Keratinocyte (primary cell): Measurements from ENCODE around the gene DCAF11. TPM values are rescaled to one million over a fixed set of nuclear protein-coding genes. Genes with fewer than 3 reads are reported as not detected.

Experiments
- DNase-seq: peaks from one replicate; pipeline ENCODE4 v3.0.0-alpha.2; 2011; ENCODE audit warnings: low read depth, missing footprints, low spot score
- FAIRE-seq: peaks from 2 replicates; lab custom pipeline; 2011; peaks lifted over from hg19 to GRCh38; lab: Jason Lieb, UNC
- H2AFZ ChIP-seq: 2 replicates; pipeline ENCODE4 v1.6.0; 2012; ENCODE audit warnings: low read length, control low read depth, inconsistent platforms; ENCODE audit not compliant: control insufficient read depth
- H3K27ac ChIP-seq: 2 replicates; pipeline ENCODE4 v1.5.1; 2011; ENCODE audit warnings: low read length; ENCODE audit not compliant: control insufficient read depth, insufficient read depth
- H3K27me3 ChIP-seq: 3 replicates; pipeline ENCODE4 v1.6.0; 2011; ENCODE audit warnings: low read length; ENCODE audit not compliant: control insufficient read depth, insufficient read depth; ENCODE audit errors: extremely low read depth
- H3K36me3 ChIP-seq, 2 experiments: 2 replicates in 1 of 2; 3 replicates in 1 of 2; pipeline ENCODE4 v1.5.1; 2011; ENCODE audit warnings: low read length in 2 of 2, mild to moderate bottlenecking in 1 of 2; ENCODE audit not compliant: control insufficient read depth in 2 of 2, insufficient read depth in 2 of 2; ENCODE audit errors: extremely low read depth in 1 of 2
- H3K4me1 ChIP-seq: 3 replicates; pipeline ENCODE4 v1.5.1; 2011; ENCODE audit warnings: low read length; ENCODE audit not compliant: control insufficient read depth, insufficient read depth; ENCODE audit errors: extremely low read depth
- H3K4me2 ChIP-seq: 3 replicates; pipeline ENCODE4 v1.6.0; 2011; ENCODE audit warnings: low read depth, low read length; ENCODE audit not compliant: control insufficient read depth, insufficient read depth; ENCODE audit errors: extremely low read depth
- H3K4me3 ChIP-seq, 3 experiments: fragments of 200-600 bp in 1 of 3; sonication (generic) in 1 of 3; 2 replicates in 2 of 3; 3 replicates in 1 of 3; pipeline ENCODE4 v1.5.1; 2011 to 2016; ENCODE audit warnings: low read length in 3 of 3, mild to moderate bottlenecking in 3 of 3, control low read depth in 2 of 3, inconsistent platforms in 1 of 3, low read depth in 1 of 3, mixed read lengths in 1 of 3, mixed run types in 1 of 3, moderate library complexity in 1 of 3; ENCODE audit not compliant: control insufficient read depth in 2 of 3, insufficient read depth in 2 of 3; ENCODE audit errors: extremely low read depth in 1 of 3
- H3K79me2 ChIP-seq: 2 replicates; pipeline ENCODE4 v1.6.0; 2012; ENCODE audit warnings: low read length; ENCODE audit not compliant: control insufficient read depth, insufficient read depth
- H3K9ac ChIP-seq: 3 replicates; pipeline ENCODE4 v1.6.0; 2011; ENCODE audit warnings: low read length; ENCODE audit not compliant: control insufficient read depth, insufficient read depth; ENCODE audit errors: extremely low read depth
- H3K9me1 ChIP-seq: 3 replicates; pipeline ENCODE4 v1.6.0; 2011; ENCODE audit warnings: low read length; ENCODE audit not compliant: control insufficient read depth, insufficient read depth; ENCODE audit errors: extremely low read depth
- H3K9me3 ChIP-seq: 2 replicates; pipeline ENCODE4 v1.5.1; 2012; ENCODE audit warnings: low read depth, low read length; ENCODE audit not compliant: control insufficient read depth
- H4K20me1 ChIP-seq: 3 replicates; pipeline ENCODE4 v1.6.0; 2011; ENCODE audit warnings: low read length; ENCODE audit not compliant: control insufficient read depth, insufficient read depth; ENCODE audit errors: extremely low read depth
- EZH2 ChIP-seq: IDR thresholded peaks from one replicate; pipeline ENCODE4 v1.6.1; 2012; ENCODE audit warnings: inconsistent platforms, mild to moderate bottlenecking, low read length, moderate library complexity
- dilution Hi-C: fragments of 300-500 bp; cut with MboI; formaldehyde crosslinking; loops from one replicate; pipeline ENCODE4 v1.7.0; 2020; ENCODE audit warnings: low sequenced_read_pairs; ENCODE audit not compliant: extremely low pct_ligation_motif_present
- polyA plus RNA-seq, 5 experiments: library from polyadenylated mRNA; depleted of rRNA in 3 of 5; stranded (reverse) in 3 of 5; stranded (forward) in 1 of 5; unstranded in 1 of 5; fragments of >200 nt; gene quantifications; 1 replicate in 1 of 5; 2 replicates in 3 of 5; 3 replicates in 1 of 5; pipeline versions ENCODE4 v1.2.1 to v1.2.3, GENCODE V29; 2011 to 2012; ENCODE audit warnings: missing spikeins in 2 of 5, low read depth in 1 of 5, low replicate concordance in 1 of 5
- TF ChIP-seq, protein P1 (sequence below), 3 experiments: IDR thresholded peaks in 1 of 3; conservative IDR thresholded peaks in 1 of 3; optimal IDR thresholded peaks in 1 of 3; 2 replicates in 2 of 3; 3 replicates in 1 of 3; pipeline versions ENCODE3 to v1.5.1; 2011; ENCODE audit warnings: low read length in 3 of 3, mild to moderate bottlenecking in 3 of 3, moderate library complexity in 2 of 3, control low read depth in 1 of 3, inconsistent platforms in 1 of 3; ENCODE audit not compliant: insufficient read depth in 2 of 3; ENCODE audit errors: extremely low read depth in 1 of 3

DCAF11 gene
- polyA plus RNA-seq, 1 donor (not counting 4 experiments of a cell fraction or from before 2014, with no cell fraction given), result 25.9 TPM

DNA sequence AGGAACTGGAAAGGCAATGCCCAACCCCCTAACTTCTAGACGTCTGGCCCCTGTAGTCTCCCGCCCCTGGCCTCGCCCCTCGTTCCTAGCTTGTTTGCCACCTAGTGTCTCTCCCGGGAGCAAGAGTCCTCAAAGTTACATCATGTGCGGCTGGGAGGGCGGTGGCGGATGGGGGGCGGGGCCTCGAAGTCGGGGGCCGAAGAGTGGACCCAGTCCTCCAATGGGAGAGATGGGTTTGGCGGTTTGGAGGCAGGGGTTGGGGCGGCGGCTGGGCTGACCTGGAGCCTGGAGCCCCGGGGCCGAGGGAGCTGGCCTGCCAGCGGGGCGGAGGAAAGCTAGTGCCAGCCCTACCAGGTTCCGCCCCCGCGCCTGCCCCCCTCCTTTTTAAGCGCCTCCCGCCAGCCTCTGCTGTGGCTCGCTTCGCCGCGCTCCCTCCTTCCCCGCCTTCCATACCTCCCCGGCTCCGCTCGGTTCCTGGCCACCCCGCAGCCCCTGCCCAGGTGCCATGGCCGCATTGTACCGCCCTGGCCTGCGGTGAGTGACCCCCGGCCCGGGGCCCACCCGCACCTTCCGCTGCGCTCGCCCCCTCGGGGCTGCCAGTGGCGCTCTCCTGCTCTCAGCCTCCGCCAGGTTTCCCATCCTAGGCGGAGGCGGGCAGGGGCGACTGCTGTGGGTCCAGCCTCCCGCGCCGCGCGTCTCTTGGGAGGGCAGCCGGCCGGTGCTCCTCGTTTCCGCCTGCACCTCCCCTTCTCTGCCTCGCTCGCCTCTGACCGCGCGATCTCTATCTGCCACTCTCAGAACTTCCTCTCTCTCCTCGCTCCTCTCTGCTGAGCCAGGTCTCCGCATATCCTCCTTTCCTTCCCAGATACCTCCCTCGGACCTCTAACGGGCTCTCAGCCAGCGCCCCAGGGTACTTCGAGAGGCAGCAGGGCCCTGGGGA is 20.4 kb upstream of the DCAF11 start, which contains the start of gene PCK2:
TSS of gene PCK2 (plus strand) at position 411 of the 940 bp plus-strand sequence. CDS start at position 506, 95 bp downstream.
- FAIRE-seq (no peak), DNase-seq (peak; percentile 50)

DNA sequence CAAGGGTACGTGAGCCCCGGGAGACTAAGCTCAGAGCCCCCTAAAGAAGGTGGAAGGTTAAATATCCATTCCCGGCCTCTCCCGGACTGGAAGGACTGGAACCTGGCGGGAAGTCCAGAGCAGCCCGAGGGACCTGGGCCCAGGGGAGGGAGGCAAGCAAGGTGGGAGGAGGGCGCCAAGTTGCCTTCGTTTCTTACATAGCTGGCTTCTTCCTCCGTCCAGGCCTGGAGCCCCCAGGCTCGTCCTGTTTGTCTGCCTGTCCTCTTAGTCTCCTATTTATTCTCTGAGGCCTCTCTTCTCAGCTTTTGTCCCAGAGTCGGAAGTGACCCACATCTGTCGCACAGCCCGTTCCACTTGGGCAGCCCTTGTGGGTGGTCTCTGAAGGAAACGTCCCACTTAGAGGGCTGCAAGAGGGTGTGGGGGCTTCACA is 19.7 kb upstream of the DCAF11 start:
- H3K79me2 ChIP-seq, result peaks cover 2% of the 10 kb centered on the region
- FAIRE-seq (no peak), DNase-seq (no peak)
- peak overlapping the region; percentile 85 for H3K4me2 ChIP-seq
- H4K20me1 ChIP-seq, result no peaks in the 10 kb centered on the region
- no peaks in the 10 kb centered on the region for H3K9me1 ChIP-seq
- no peaks in the 10 kb centered on the region for H3K27me3 ChIP-seq
- peak overlapping the region; percentile 87 for H3K9ac ChIP-seq
- H2AFZ ChIP-seq, result peak overlapping the region; percentile 84
- TF ChIP-seq, protein P1, sequence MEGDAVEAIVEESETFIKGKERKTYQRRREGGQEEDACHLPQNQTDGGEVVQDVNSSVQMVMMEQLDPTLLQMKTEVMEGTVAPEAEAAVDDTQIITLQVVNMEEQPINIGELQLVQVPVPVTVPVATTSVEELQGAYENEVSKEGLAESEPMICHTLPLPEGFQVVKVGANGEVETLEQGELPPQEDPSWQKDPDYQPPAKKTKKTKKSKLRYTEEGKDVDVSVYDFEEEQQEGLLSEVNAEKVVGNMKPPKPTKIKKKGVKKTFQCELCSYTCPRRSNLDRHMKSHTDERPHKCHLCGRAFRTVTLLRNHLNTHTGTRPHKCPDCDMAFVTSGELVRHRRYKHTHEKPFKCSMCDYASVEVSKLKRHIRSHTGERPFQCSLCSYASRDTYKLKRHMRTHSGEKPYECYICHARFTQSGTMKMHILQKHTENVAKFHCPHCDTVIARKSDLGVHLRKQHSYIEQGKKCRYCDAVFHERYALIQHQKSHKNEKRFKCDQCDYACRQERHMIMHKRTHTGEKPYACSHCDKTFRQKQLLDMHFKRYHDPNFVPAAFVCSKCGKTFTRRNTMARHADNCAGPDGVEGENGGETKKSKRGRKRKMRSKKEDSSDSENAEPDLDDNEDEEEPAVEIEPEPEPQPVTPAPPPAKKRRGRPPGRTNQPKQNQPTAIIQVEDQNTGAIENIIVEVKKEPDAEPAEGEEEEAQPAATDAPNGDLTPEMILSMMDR (optimal IDR thresholded peaks at IDR 0.05 in 1 of 3, IDR thresholded peaks at IDR 0.05 in 1 of 3, conservative IDR thresholded peaks at IDR 0.05 in 1 of 3; ENCODE audit: extremely low read depth in 1 of 3, insufficient read depth in 2 of 3, low read length in 3 of 3), result no peak
- TF ChIP-seq EZH2, result no peak
- dilution Hi-C loops, result no loop called here
- H3K9me3 ChIP-seq, result no peaks in the 10 kb centered on the region
- peak overlapping the region; percentile 62 to 70 (median 67) for H3K4me3 ChIP-seq
- H3K36me3 ChIP-seq, result peaks cover 0 to 12% of the 10 kb centered on the region in 2 experiments
- peak overlapping the region; percentile 66 for H3K27ac ChIP-seq
- peaks cover 17% of the 10 kb centered on the region for H3K4me1 ChIP-seq

More for the DNA sequence above, 20.4 kb upstream of the DCAF11 start, which contains the start of gene PCK2:
- Histone ChIP-seq H2AFZ (peak within 1 kb of the TSS; percentile 90), H3K4me3 (peak within 1 kb of the TSS; percentile 62 to 70 (median 67)), H3K27ac (peak within 1 kb of the TSS; percentile 77), H3K4me2 (peak within 1 kb of the TSS; percentile 85), H4K20me1 (no peaks in the 10 kb centered on the region), H3K79me2 (peaks cover 2% of the 10 kb centered on the region), H3K9me1 (no peaks in the 10 kb centered on the region), H3K9me3 (no peaks in the 10 kb centered on the region), H3K4me1 (peaks cover 17% of the 10 kb centered on the region), H3K27me3 (no peaks in the 10 kb centered on the region), H3K9ac (peak within 1 kb of the TSS; percentile 87), H3K36me3 (peaks cover 0 to 9% of the 10 kb centered on the region in 2 experiments)
- TF ChIP-seq EZH2, result no peak
- TF ChIP-seq, protein P1 (optimal IDR thresholded peaks at IDR 0.05 in 1 of 3, IDR thresholded peaks at IDR 0.05 in 1 of 3, conservative IDR thresholded peaks at IDR 0.05 in 1 of 3; ENCODE audit: extremely low read depth in 1 of 3, insufficient read depth in 2 of 3, low read length in 3 of 3), result peak in 2 of 3 experiments; percentile 9 to 40
- dilution Hi-C loops, result no loop called here
